Endothelial cell (in vitro differentiated cells): Measurements from ENCODE around the gene ENTREP1. TPM values are rescaled to one million over a fixed set of nuclear protein-coding genes. Genes with fewer than 3 reads are reported as not detected.

Experiments used
- DNase-seq: peaks from one replicate; pipeline ENCODE4 v3.0.0; 2021; ENCODE audit warnings: low spot score
- H3K27ac Mint-ChIP-seq: one replicate; pipeline ENCODE4 v1.8.0; 2021; ENCODE audit warnings: mixed read lengths, inconsistent platforms; ENCODE audit not compliant: unreplicated experiment
- H3K27me3 Mint-ChIP-seq: one replicate; pipeline ENCODE4 v1.8.0; 2021; ENCODE audit warnings: mild to moderate bottlenecking, moderate library complexity, mixed read lengths, inconsistent platforms; ENCODE audit not compliant: unreplicated experiment
- H3K36me3 Mint-ChIP-seq: one replicate; pipeline ENCODE4 v1.8.0; 2021; ENCODE audit warnings: mild to moderate bottlenecking, low read depth, mixed read lengths, inconsistent platforms; ENCODE audit not compliant: unreplicated experiment
- H3K4me1 Mint-ChIP-seq: one replicate; pipeline ENCODE4 v1.8.0; 2021; ENCODE audit warnings: mild to moderate bottlenecking, mixed read lengths, inconsistent platforms; ENCODE audit not compliant: unreplicated experiment
- H3K4me3 Mint-ChIP-seq: one replicate; pipeline ENCODE4 v1.8.0; 2021; ENCODE audit warnings: mild to moderate bottlenecking, mixed read lengths, inconsistent platforms; ENCODE audit not compliant: unreplicated experiment
- H3K9me3 Mint-ChIP-seq: one replicate; pipeline ENCODE4 v1.8.0; 2021; ENCODE audit warnings: mixed read lengths, inconsistent platforms; ENCODE audit not compliant: unreplicated experiment
- CTCF ChIP-seq: fragments of 200-600 bp; sonication (generic); IDR thresholded peaks from one replicate; pipeline ENCODE4 v1.5.0; 2021; ENCODE audit warnings: antibody characterized with exemption; ENCODE audit not compliant: unreplicated experiment
- total RNA-seq: library from RNA; stranded (reverse); fragmentation: NEBNext Ultra II Directional; extraction: Animal tissue kit (Norgen Biotek cat#: 25700); gene quantifications from one replicate; pipeline ENCODE4 v1.2.1, GENCODE V29; 2021; ENCODE audit not compliant: unreplicated experiment

The ENTREP1 gene
- total RNA-seq, 1 donor from 2014 or later, result 11.8 TPM

- Mint-ChIP-seq H3K27ac (no peak overlapping the region), H3K4me1 (no peaks in the 10 kb centered on the region), H3K4me3 (no peak overlapping the region), H3K36me3 (no peaks in the 10 kb centered on the region), H3K9me3 (no peaks in the 10 kb centered on the region), H3K27me3 (peaks cover 7% of the 10 kb centered on the region)
- TF ChIP-seq CTCF, result no peak
- DNase-seq, result no peak
Observed at GRCh38 chr9:69425136-69425801, 100.3 kb downstream of the ENTREP1 start.

GRCh38 chr9:69427286-69427685, 102.3 kb downstream of the ENTREP1 start:
- Mint-ChIP-seq H3K4me1 (no peaks in the 10 kb centered on the region), H3K36me3 (no peaks in the 10 kb centered on the region), H3K4me3 (no peak overlapping the region), H3K9me3 (peaks cover 3% of the 10 kb centered on the region), H3K27me3 (peaks cover 10% of the 10 kb centered on the region), H3K27ac (no peak overlapping the region)
- DNase-seq, result no peak
- no peak for TF ChIP-seq CTCF

GRCh38 chr9:69428017-69428785, 103.2 kb downstream of the ENTREP1 start:
- TF ChIP-seq CTCF, result no peak
- peaks cover 3% of the 10 kb centered on the region for H3K9me3 Mint-ChIP-seq
- no peaks in the 10 kb centered on the region for H3K4me1 Mint-ChIP-seq
- H3K27ac Mint-ChIP-seq, result no peak overlapping the region
- no peak for DNase-seq
- peaks cover 10% of the 10 kb centered on the region for H3K27me3 Mint-ChIP-seq
- H3K36me3 Mint-ChIP-seq, result peaks cover 4% of the 10 kb centered on the region
- no peak overlapping the region for H3K4me3 Mint-ChIP-seq

GRCh38 chr9:69429281-69429680, 104.3 kb downstream of the ENTREP1 start:
- DNase-seq, result no peak
- H3K36me3 Mint-ChIP-seq, result peaks cover 4% of the 10 kb centered on the region
- H3K27me3 Mint-ChIP-seq, result peaks cover 10% of the 10 kb centered on the region
- no peaks in the 10 kb centered on the region for H3K4me1 Mint-ChIP-seq
- peaks cover 3% of the 10 kb centered on the region for H3K9me3 Mint-ChIP-seq
- no peak for TF ChIP-seq CTCF
- no peak overlapping the region for H3K27ac Mint-ChIP-seq
- H3K4me3 Mint-ChIP-seq, result peak overlapping the region; percentile 9

- Mint-ChIP-seq H3K9me3 (peaks cover 3% of the 10 kb centered on the region), H3K27ac (no peak overlapping the region), H3K4me3 (no peak overlapping the region), H3K4me1 (no peaks in the 10 kb centered on the region), H3K27me3 (peaks cover 10% of the 10 kb centered on the region), H3K36me3 (peaks cover 4% of the 10 kb centered on the region)
- no peak for DNase-seq
- TF ChIP-seq CTCF, result no peak
Observed at GRCh38 chr9:69430206-69430605, 105.2 kb downstream of the ENTREP1 start.
